Activated T-cell treated with anti-CD3 and anti-CD28 coated beads for 48 hours (primary cell): Measurements from ENCODE around the gene OIT3.
"Not testable (repeated sequence)": the region's sequence is repeated elsewhere in the genome, so short reads cannot be mapped to it uniquely, and the experiment has no call there.

Experiments
- DNase-seq: peaks from one replicate; pipeline ENCODE4 v3.0.0-alpha.2; 2020; ENCODE audit warnings: low read depth

OIT3 gene

DNA sequence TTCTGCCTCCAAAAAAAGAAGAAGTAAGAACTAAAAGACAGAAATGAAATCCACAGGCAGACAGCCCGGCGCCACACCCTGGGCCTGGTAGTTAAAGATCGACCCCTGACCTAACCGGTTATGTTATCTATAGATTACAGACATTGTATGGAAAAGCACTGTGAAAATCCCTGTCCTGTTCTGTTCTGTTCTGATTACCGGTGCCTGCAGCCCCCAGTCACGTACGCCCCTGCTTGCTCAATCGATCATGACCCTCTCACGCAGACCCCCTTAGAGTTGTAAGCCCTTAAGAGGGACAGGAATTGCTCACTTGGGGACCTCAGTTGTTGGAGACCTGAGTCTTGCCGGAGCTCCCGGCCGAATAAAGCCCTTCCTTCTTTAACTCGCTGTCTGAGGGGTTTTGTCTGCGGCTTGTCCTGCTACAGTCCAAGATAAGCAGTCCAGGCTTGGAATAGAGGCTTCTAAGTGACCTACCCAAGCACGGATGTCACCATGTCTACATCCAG, 10.5 kb downstream of the OIT3 start:
- DNase-seq: not testable (repeated sequence)

DNA sequence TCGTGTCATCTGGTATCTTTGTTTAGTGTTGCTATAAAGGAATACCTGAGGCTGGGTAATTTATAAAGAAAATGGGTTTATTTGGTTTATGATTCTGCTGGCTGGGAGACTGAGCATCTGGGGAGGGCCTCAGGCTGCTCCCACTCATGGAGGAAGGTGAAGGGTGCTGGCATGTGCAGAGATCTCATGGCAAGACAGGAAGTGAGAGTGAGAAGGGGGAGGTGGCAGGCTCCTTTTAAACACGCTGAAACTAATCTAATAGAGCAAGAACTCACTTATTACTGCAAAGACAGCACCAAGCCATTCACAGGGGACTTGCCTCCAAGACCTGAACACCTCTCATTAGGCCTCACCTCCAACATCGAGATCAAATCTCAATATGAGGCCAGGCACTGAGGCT, 11.3 kb downstream of the OIT3 start:
- no peak for DNase-seq

DNA sequence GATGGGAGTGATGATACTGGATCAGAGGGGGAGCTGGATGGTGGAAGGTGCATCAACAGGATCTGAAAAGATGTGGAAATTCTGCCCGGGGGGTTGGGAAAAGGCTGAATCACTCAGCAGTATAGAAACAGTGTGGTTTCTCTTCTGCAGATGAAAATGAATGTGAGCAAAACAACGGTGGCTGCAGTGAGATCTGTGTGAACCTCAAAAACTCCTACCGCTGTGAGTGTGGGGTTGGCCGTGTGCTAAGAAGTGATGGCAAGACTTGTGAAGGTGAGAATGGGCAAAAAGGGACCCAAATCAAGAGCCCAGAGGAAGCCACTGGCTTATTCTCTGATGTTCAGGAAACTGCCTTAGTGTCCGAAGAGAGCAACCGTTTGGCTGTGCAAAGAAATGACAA, 12.9 kb downstream of the OIT3 start:
- no peak for DNase-seq

DNA sequence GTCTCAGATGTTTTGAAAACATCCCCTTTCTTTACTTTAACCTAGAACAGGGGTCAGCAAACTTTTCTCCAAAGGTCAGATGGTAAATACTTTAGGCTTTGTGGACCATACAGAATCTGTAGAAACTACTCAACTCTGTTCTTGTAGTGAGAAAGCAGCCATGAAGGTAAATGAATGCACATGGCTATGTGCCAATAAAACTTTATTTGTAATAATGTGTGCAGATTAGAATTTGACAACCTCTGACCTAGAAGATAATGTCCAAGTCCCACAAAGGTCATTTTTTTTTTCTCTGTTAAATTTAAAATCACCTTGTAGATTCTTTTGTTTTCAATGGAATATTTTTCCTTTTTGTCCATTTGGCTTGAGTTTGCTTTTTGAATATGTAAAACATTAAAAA, 17.2 kb downstream of the OIT3 start:
- DNase-seq: no peak

DNA sequence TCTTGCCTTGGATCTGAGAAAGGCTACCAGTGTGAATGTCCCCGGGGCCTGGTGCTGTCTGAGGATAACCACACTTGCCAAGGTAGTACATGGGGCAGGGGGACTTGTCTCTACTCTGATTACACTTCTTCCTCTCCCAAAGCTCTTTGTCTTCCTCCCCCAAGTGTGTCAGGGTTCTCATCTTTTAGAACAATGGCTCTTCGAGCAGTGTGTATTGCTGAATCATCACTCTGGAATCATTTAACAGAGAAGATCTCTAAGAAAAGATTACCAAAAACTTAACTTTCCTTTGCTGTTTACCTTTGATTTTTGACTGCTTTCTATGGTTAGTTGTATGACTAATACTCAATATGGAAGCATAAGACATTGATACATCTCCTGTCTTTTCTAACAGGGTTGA, 18.2 kb downstream of the OIT3 start:
- DNase-seq: no peak

DNA sequence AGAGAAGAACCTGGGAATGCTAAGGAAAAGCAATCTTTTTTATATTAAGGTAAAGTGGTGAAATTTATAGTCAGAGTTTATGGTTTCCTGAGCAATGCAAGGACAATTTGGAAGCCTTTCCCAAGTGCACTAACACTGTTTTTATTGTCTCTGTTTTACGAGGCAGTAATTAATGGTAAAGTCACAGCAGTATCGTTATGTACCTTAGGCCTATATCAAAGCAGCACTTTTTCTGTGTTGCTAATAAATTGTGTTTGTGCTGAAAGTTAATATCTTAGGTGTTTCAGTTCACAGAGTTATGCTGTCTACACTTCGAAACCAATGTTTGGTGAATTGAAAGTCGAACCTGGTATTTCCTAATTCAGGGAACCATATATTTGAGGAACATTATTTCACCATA, 19.2 kb downstream of the OIT3 start:
- no peak for DNase-seq

DNA sequence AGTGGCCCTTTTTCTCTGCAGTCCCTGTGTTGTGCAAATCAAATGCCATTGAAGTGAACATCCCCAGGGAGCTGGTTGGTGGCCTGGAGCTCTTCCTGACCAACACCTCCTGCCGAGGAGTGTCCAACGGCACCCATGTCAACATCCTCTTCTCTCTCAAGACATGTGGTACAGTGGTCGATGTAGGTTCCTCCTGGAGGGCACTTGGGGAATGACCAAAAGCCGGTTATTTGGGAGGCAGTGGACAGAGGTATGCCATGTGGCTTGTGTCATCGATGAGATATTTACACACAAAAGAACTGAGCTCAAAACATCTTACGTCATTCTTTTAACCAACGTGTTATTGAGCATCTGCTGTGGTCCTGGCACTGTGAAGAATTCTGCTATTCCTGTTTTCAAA, 19.7 kb downstream of the OIT3 start:
- DNase-seq: no peak

DNA sequence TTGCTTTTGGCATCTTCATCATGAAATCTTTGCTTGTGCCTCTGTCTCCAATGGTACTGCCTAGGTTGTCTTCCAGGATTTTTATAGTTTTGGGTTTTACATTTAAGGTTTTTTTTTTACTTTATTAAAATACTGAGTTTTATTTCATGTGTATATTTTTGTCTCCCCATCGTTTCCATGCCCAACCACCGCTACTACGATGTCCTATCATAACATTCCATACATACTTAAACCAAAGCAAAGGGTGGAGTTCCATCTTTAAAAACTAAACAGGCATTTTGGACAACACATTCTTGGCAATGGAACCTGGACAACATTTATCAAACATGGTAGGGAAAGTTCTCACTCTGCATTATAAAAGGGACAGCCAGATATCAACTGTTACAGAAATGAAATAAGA, 23.7 kb downstream of the OIT3 start:
- DNase-seq: not testable (repeated sequence)

DNA sequence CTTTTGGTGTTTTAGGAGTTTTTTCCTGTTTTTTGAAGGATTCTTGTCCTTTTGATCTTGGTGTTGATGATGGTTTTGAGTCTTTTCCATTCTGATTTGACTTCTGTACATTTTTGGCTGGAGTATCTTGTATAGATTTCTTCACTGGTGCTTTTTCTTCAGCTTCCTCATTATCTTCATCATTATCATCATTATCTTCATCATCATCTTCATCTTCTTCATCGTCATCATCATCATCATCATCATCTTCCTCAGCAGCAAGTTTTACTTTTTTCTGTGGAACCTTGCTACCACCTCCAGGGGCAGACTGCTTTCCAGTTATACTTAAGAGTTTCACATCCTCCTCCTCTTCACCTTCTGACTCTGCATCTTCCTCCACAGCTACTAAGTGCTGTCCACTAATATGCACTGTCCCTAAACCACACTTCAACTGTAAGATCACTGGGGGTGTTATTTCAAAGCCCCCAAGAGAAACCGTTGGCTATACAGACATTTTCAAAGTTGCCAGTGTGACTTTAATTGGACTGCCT, 24.3 kb downstream of the OIT3 start:
- not testable (repeated sequence) for DNase-seq

DNA sequence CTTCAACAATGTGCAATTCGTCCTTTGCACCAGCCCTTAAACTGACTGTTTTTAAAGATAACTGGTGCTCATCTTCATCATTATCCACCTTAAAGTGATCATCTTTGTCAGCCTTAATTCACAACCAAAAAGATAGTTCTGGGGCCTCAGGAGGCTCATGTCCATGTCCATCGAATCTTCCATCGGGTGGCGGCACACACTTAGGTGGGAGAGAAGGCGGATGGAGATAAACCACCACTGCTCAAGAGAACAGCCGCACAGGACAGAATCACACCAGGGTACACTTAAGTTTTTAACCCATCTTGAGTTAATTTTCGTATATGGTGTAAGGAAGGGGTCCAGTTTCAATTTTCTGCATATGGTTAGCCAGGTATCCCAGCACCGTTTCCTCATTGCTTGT, 24.8 kb downstream of the OIT3 start:
- DNase-seq: no peak

DNA sequence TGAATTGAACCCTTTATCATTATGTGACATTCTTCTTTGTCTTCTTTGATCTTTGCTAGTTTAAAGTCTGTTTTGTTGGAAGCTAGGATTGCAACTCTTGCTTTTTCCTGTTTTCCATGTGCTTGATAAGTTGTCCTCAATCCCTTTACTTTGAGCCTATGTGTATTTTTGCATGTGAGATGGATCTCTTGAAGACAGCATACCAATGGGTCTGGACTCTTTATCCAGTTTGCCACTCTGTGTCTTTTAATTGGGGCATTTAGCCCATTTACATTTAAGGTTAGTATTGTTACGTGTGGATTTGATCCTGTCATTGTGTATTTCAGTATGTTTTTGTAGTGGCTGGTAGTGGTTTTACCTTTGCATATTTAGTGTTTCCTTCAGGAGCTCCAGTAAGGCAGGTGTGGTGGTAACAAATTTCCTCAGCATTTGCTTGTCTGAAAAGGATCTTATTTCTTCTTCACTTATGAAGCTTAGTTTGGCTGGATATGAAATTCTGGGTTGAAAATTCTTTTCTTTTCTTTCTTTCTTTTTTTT, 27.7 kb downstream of the OIT3 start:
- DNase-seq: not testable (repeated sequence)

DNA sequence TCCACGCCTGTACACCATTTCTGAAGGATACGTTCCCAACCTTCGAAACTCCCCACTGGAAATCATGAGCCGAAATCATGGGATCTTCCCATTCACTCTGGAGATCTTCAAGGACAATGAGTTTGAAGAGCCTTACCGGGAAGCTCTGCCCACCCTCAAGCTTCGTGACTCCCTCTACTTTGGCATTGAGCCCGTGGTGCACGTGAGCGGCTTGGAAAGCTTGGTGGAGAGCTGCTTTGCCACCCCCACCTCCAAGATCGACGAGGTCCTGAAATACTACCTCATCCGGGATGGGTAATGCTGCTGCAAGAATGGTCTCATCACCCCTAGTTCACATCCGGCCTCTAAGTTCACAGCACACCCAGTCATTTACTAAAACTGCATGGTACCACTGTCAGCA, 30.8 kb downstream of the OIT3 start:
- DNase-seq: no peak

DNA sequence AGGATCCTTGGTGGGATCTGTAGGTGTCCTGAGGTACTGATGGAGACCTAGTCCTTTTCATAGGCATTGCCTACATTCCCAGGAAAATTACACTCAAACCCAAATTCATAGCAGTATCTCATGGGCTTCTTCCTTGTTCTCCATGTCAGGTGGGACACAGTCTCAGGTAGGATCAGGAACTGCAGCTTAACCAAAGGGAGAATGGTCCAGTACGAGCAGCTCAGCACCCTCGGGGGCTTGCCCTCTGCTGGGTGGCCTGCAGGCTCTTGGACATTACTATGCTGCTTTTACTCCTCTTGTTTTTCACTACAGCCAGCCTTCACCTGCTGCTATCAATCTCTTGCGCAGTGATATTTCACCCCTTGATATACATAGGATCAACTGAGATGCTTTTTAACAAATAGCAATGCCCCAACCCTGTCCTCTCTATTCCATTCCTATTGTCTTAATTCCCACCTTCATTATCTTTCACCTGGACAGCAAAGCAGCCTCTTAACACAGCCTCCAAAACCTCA, 32.5 kb downstream of the OIT3 start:
- DNase-seq: no peak

DNA sequence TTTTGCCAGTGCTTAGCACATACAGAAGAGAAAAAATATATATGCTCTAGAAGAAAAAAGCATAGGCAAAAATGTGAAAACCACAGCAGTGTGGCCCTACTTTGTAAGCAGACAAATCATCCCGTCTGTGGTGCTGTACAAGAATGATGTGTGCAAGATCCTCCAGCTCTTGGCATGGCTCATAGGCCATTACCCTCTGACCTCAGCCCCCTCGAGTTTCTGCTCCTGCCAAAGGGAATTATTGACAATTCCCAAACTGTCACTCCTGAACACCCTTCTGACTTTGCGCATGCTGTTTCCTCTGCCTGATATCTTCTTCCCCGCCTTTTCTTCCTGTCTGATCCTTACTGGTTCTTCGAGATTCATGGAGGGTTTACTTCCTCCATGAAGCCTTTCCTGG, 33.9 kb downstream of the OIT3 start:
- DNase-seq: no peak

DNA sequence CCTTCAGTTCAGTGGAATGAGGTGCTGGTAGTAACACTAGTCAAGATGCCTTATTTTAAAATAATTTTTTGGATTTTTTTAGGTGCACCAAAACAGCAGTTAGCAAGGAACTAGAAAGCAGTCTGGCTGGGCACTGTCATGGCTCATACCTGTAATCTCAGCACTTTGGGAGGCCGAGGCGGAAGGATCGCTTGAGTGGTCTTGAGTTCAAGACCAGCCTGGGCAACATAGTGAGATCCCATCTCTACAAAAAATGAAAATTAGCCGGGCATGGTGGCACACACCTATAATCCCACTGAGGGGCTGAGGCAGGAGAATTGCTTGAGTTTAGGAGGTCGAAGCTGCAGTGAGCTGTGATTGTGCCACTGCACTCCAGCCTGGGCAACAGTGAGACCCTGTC, 35.3 kb downstream of the OIT3 start:
- no peak for DNase-seq

DNA sequence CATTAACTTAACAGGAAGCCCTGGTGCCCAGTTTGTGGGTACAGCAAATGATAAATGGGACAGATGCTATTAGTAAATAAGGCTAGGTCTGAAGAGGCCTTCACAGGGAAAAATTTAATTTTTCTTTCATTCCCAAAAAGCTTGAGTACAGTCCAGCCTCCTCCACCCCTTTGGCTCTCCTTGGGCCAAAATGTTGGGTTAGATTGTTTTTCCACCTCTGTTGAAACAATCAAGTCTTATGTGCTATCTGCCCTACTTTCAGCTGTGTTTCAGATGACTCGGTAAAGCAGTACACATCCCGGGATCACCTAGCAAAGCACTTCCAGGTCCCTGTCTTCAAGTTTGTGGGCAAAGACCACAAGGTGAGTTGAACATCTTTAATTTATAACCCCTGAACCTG, 36.7 kb downstream of the OIT3 start:
- DNase-seq: no peak

DNA sequence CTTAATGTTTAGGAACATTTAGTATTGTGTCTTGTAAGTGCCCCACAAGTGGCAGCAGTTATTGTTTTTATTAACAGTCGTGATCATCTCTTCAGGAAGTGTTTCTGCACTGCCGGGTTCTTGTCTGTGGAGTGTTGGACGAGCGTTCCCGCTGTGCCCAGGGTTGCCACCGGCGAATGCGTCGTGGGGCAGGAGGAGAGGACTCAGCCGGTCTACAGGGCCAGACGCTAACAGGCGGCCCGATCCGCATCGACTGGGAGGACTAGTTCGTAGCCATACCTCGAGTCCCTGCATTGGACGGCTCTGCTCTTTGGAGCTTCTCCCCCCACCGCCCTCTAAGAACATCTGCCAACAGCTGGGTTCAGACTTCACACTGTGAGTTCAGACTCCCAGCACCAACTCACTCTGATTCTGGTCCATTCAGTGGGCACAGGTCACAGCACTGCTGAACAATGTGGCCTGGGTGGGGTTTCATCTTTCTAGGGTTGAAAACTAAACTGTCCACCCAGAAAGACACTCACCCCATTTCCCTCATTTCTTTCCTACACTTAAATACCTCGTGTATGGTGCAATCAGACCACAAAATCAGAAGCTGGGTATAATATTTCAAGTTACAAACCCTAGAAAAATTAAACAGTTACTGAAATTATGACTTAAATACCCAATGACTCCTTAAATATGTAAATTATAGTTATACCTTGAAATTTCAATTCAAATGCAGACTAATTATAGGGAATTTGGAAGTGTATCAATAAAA, 38.9 kb downstream of the OIT3 start:
- no peak for DNase-seq

DNA sequence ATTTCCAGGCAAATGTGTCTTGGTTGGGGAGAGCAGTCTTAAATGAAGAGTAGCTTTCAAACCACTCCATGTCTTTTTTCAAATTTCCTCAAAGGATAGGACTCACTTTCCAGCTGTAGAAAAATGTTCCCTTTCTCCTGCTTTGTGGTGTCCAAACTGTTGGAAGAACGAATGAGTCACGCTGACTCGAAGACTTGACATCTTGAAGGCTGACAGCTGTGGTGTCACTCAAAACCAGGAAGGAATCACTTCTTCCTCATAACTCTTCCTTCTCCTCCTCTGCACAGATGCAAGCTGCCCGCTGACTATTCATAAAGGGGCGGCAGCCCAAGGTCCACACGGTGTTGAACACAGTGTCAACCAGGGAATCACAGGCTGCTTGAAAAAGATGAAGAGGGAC, 41.8 kb downstream of the OIT3 start:
- no peak for DNase-seq

DNA sequence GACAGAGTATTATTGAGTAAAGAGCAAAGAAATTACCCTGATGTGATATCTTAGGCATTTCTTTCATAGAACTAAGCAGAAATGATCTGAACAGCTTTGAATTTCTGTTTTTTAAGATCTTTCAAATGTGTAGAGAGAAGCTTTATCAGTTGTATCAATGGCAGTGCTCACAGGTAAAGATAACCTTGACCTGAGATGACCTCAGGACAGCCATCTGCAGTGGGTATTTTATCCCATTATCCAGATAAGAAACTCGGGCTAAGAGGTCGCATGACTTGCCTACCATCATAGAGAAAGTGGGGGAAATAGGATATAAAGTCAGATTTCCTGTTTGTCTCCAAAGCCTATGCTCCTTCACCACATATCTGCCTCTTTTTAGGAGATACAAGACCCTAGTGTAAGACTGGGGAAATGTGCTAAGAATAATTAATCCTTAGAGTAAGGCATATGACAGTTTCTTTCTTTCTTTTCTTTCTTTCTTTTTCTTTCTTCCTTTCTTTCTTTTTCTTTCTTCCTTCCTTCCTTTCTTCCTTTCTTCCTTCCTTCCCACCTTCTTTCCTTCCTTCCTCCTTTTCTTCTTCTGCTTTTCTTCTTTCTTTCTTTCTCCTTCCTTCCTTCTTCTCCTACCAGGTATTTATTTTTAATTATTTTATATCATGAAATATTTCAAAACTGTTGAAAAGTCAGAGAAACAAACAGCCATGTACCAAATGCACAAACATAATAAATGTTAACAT, 50.1 kb downstream of the OIT3 start:
- DNase-seq: no peak

DNA sequence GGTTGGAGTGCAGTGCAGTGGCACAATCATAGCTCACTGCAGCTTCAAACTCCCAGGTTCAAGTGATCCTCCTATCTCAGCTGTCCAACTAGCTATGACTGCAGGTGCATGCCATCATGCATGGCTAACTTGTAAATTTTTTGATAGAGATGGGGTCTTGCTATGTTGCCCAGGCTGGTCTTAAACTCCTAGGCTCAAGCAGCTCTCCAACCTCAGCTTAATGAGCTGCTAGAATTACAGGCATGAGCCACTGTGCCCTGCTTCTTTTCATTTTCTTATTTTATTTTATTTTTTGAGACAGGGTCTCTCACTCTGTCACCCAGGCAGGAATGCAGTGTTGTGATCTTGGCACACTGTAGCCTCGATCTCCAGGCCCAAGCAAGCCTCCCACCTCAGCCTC, 53.4 kb downstream of the OIT3 start:
- DNase-seq: no peak

DNA sequence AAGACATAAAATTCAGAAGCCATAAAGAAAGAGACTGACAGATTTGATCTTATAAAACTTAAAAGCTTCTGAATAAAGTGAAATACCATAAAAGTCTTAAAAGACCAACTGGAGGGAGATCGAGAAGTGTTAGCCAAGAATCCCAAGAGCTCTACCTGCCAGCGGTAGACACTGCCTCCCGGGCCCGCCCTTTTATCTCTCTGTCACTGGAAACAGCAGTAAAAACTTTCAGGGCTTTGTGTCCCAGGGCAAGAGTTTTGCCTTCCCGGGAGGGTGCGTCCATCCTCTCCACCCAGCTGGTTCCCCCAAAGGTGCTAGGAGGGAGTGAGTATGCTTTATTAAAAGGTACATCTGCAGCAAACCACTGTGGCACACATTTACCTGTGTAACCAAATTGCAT, 55.2 kb downstream of the OIT3 start:
- no peak for DNase-seq

DNA sequence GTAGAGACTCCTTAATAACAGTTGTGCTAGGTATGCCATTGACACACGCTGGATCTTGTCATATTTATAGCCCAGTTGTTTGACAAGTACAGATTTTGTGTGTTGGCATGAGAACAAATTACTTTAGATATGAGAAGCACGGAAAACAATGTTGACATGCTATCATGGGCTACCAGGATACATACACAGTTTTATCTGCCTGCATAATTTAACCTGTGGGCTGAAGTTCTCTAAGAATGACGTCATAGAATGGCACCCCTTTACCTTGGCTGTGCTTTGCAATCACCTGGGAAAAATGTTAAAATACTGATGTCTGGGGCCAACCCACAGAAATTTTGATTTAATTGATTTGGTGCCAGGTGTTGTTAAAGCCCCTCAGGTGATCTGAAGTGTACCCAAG, 58.2 kb downstream of the OIT3 start:
- DNase-seq: no peak

DNA sequence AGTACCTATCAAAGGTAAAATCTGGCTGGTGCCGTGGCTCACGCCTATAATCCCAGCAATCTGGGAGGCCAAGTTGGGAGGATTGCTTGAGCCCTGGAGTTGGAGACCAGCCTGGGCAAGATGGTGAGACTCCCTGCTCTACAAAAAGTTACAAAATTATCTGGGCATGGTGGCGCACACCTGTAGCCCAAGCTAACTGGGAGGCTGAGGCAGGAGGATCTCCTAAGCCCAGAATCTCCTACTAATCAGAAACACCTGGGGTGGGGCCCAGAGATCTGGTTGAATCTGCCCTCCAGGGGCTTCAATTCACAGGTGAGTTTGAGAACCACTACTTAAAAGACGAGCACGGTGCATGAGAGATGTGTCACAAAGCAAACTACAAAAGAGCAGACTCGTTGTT, 58.6 kb downstream of the OIT3 start:
- DNase-seq: no peak
